Measurements from ENCODE around the gene RPS6KA3.

DNA sequence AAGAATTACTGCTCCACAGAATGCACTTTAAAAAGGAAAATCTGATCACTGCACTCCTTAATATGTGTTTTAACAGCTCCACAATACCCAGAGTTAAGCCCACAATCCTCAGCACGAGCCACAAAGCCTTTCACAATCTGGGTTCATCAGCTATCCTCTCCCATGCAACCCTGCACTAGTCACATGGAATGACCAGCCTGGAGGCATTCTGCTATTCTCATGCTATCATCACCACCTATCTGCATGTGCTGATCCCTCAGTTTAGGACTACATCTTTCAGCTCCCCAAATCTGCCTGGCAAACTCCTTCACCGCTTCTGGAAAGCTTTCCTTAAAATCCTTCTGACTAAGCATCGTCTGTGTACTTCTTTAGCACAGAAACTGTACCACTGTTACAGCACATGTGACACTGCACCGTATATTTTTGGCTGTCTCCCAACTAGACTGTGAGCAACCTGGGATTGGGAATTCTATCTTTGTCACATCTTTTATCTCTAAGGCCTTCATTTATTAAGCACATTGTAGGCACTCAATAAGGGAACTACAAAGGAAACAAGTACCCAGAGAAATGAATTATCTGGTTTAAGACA is 106.8 kb downstream of the RPS6KA3 start:
- TF ChIP-seq, protein P1, sequence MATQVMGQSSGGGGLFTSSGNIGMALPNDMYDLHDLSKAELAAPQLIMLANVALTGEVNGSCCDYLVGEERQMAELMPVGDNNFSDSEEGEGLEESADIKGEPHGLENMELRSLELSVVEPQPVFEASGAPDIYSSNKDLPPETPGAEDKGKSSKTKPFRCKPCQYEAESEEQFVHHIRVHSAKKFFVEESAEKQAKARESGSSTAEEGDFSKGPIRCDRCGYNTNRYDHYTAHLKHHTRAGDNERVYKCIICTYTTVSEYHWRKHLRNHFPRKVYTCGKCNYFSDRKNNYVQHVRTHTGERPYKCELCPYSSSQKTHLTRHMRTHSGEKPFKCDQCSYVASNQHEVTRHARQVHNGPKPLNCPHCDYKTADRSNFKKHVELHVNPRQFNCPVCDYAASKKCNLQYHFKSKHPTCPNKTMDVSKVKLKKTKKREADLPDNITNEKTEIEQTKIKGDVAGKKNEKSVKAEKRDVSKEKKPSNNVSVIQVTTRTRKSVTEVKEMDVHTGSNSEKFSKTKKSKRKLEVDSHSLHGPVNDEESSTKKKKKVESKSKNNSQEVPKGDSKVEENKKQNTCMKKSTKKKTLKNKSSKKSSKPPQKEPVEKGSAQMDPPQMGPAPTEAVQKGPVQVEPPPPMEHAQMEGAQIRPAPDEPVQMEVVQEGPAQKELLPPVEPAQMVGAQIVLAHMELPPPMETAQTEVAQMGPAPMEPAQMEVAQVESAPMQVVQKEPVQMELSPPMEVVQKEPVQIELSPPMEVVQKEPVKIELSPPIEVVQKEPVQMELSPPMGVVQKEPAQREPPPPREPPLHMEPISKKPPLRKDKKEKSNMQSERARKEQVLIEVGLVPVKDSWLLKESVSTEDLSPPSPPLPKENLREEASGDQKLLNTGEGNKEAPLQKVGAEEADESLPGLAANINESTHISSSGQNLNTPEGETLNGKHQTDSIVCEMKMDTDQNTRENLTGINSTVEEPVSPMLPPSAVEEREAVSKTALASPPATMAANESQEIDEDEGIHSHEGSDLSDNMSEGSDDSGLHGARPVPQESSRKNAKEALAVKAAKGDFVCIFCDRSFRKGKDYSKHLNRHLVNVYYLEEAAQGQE (IDR thresholded peaks at IDR 0.05; ENCODE audit: low read depth): no peak
- no peak for TF ChIP-seq ZBTB7A (IDR thresholded peaks at IDR 0.05; ENCODE audit: low read depth)
- TF ChIP-seq, protein P2, sequence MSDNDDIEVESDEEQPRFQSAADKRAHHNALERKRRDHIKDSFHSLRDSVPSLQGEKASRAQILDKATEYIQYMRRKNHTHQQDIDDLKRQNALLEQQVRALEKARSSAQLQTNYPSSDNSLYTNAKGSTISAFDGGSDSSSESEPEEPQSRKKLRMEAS (IDR thresholded peaks at IDR 0.05): no peak
- TF ChIP-seq NFIC (IDR thresholded peaks at IDR 0.05): no peak
- no peak for TF ChIP-seq FOXM1 (IDR thresholded peaks at IDR 0.05; ENCODE audit: borderline replicate concordance, low read depth)
- no peak for TF ChIP-seq EP300 (IDR thresholded peaks at IDR 0.05; ENCODE audit: borderline replicate concordance)
- no peak for TF ChIP-seq YY1 (IDR thresholded peaks at IDR 0.05; ENCODE audit: low read depth)
- no peak for TF ChIP-seq TAF1 (IDR thresholded peaks at IDR 0.05; ENCODE audit: low read depth)
- no peak for TF ChIP-seq CEBPB (IDR thresholded peaks at IDR 0.05)
- TF ChIP-seq RAD21 (IDR thresholded peaks at IDR 0.05; ENCODE audit: low read depth): no peak
- no peak for TF ChIP-seq CREB1 (IDR thresholded peaks at IDR 0.05; ENCODE audit: low read depth)
- TF ChIP-seq EGR1 (IDR thresholded peaks at IDR 0.05): no peak
- TF ChIP-seq, protein P3, sequence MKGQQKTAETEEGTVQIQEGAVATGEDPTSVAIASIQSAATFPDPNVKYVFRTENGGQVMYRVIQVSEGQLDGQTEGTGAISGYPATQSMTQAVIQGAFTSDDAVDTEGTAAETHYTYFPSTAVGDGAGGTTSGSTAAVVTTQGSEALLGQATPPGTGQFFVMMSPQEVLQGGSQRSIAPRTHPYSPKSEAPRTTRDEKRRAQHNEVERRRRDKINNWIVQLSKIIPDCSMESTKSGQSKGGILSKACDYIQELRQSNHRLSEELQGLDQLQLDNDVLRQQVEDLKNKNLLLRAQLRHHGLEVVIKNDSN (IDR thresholded peaks at IDR 0.05): no peak
- no peak for TF ChIP-seq TCF12 (IDR thresholded peaks at IDR 0.05; ENCODE audit: low read depth)
